NCI-H2107 treated with DMSO at 0.1 percent for 48 hours (cell line): Measurements from ENCODE around the gene HSPA5.
"Not testable (repeated sequence)": the region's sequence is repeated elsewhere in the genome, so short reads cannot be mapped to it uniquely, and the experiment has no call there.

Source experiments
- DNase-seq: peaks from one replicate; lab custom pipeline; 2025; ENCODE audit not compliant: unreplicated experiment; lab: John Stamatoyannopoulos, UW

Gene HSPA5

GRCh38 chr9:125243792-125244260 is 2.7 kb upstream of the HSPA5 start:
- no peak for DNase-seq

- DNase-seq: no peak
Measured at GRCh38 chr9:125241863-125242739, 958 bp upstream of the HSPA5 start.

DNA sequence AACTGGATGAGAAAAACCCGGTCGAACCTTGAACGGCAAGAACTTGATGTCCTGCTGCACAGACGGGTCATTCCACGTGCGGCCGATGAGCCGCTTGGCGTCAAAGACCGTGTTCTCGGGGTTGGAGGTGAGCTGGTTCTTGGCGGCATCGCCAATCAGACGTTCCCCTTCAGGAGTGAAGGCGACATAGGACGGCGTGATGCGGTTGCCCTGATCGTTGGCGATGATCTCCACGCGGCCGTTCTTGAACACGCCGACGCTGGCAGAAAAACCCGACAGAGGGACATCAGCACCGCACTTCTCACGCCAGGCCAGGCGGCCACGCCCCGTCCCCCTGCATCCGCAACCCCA is 519 bp downstream of the HSPA5 start:
- DNase-seq: no peak

GRCh38 chr9:125239631-125240597 is 1.2 kb downstream of the HSPA5 start:
- no peak for DNase-seq

DNA sequence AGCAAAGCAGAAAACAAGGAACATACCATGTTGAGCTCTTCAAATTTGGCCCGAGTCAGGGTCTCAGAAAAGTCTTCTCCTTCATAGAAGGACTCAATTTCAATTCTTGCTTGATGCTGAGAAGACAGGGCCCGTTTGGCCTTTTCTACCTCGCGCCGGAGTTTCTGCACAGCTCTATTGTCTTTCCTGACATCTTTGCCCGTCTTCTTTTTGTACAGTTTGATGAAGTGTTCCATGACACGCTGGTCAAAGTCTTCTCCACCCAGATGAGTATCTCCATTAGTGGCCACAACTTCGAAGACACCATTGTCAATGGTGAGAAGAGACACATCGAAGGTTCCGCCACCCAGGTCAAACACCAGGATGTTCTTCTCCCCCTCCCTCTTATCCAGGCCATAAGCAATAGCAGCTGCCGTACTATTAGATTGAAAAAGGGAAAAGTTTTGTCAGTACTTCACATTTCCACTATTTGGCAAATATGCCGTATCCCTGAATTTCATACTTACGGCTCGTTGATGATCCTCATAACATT is 2.2 kb downstream of the HSPA5 start:
- no peak for DNase-seq

GRCh38 chr9:125238127-125238914 is 2.8 kb downstream of the HSPA5 start:
- DNase-seq: no peak

DNA sequence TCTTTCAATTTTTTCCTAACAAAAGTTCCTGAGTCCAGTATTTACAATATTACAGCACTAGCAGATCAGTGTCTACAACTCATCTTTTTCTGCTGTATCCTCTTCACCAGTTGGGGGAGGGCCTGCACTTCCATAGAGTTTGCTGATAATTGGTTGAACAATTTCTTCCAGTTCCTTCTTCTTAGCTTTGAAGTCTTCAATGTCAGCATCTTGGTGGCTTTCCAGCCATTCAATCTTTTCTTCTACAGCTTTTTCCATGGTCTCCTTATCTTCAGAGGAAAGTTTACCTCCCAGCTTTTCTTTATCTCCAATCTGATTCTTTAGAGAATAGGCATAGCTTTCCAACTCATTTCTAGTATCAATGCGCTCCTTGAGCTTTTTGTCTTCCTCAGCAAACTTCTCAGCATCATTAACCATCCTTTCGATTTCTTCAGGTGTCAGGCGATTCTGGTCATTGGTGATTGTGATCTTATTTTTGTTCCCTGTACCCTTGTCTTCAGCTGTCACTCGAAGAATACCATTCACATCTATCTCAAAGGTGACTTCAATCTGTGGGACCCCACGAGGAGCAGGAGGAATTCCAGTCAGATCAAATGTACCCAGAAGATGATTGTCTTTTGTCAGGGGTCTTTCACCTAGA is 4.5 kb downstream of the HSPA5 start:
- not testable (repeated sequence) for DNase-seq

DNA sequence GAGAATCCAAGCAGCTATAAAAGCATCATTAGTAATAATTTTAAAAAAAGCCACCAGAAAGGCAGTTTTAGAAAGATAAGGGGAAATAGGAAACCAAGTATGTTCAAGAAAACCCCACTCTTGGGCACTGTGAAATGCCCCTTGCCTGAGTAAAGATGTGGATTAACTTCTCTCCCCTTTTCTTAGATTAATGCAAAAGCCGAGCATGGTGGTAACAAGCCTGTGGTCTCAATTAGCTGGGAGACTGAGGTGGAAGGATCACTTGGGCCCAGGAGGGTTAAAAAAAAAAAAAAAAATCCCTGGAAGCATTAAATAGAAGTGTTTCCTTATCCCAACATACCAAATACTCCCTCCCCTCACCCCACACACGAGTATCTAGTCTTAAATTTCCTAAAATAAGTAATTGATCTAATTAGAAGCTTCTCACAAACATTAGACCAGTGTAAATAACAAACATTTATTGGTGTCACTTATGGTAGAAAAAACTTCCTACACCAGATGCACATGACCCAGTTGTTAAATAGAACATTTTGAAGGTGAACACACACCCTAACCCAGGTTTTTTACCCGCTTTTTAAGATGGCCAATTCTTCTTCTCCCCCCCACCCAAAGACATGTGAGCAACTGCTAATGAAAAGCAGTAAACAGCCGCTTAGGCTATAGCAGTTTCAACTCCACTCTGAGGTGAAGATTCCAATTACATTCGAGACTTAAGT is 5.2 kb downstream of the HSPA5 start:
- DNase-seq: no peak

- not testable (repeated sequence) for DNase-seq
Measured at GRCh38 chr9:125234099-125234498, 7.0 kb downstream of the HSPA5 start.

GRCh38 chr9:125233678-125234077 is 7.5 kb downstream of the HSPA5 start:
- DNase-seq: no peak

DNA sequence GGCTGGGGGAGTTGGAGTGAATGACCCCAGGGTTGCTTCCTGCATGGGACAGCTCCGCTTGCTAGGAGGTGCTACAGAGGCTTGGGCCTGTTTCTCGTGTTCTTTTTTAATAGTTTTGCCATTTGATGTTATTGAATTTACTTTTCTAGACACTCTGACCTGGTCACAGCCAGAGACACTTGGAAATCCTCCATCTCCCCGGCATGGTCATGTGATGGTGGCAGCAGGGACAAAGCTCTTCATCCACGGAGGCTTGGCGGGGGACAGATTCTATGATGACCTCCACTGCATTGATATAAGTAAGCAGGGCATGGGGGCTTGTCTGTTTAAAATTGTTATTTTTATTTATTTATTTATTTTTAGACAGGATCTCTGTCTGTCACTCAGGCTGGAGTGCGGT is 13.4 kb downstream of the HSPA5 start:
- no peak for DNase-seq

- DNase-seq: not testable (repeated sequence)
Measured at GRCh38 chr9:125224858-125225257, 16.3 kb downstream of the HSPA5 start.

- no peak for DNase-seq
Measured at GRCh38 chr9:125218621-125219020, 22.5 kb downstream of the HSPA5 start.

- DNase-seq: no peak
Measured at GRCh38 chr9:125214186-125214585, 27.0 kb downstream of the HSPA5 start.

DNA sequence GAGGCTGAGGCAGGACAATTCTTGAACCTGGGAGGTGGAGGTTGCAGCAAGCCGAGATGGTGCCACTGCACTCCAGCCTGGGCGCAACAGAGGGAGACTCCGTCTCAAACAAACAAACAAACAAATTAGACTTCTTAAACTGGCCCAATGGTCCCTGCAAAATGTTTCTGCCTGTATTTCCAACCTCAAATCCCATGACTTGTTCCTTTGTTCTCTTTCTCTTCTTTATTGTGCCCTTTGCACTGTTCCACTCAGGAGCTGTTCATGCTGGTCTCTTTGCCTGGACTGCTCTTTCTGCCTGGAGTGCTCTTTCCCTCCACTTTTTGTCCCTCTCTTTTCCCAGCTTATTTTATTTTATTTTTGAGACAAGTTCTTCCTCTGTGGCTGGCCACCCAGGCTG is 36.7 kb downstream of the HSPA5 start:
- no peak for DNase-seq

GRCh38 chr9:125202846-125203618 is 38.1 kb downstream of the HSPA5 start:
- no peak for DNase-seq

DNA sequence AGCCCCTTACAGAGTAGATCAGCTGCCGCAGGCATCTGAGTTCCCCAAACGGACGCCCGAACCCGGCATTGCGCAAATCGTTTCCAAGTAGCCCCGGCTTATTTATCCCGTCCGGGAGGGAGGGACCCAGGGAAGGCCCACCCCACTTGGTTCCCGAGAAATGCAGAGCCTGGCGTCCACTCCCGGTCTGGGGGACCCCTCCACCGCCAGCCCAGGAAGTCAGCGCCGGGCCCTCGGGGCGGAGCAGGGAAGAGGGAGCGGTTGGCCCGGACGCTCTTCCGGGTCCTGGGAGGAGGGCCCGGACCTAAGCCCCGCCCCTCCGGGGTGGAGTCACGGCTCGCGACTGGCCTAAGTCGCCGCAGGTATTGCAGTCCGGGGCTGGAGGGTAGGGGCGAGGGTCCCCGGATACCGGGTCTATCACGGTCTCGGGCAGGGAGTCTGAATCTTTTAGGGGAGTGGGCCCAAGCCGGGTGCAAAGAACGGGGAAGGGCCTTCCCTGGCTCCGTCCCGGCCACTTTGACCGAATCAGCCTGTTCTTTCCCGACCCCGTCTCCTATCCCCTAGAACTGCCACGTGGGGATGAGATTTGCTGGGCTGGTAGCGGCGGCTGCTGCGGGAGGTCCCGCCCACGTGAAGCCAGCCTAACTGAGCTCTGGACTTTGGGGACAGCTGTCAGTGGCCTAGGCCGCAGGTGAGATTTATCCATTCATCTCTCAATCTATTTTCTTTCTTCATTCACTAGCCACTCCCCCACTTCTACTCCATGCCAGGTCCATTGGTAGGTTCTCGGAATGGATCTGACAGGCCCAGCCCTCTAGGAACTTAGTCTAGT is 40.7 kb downstream of the HSPA5 start, which contains the start of gene RABEPK:
Gene RABEPK, plus strand, starts transcription at position 327 of the 832 bp plus-strand sequence. CDS start 2,472 bp downstream, outside the sequence.
- peak; percentile 39 for DNase-seq

GRCh38 chr9:125195591-125195990 is 45.6 kb downstream of the HSPA5 start:
- not testable (repeated sequence) for DNase-seq
